ENCODE data around the gene CNTFR.
A peak's percentile ranks its signal among the peaks of the same experiment; 100 is the strongest.

The CNTFR gene

DNA sequence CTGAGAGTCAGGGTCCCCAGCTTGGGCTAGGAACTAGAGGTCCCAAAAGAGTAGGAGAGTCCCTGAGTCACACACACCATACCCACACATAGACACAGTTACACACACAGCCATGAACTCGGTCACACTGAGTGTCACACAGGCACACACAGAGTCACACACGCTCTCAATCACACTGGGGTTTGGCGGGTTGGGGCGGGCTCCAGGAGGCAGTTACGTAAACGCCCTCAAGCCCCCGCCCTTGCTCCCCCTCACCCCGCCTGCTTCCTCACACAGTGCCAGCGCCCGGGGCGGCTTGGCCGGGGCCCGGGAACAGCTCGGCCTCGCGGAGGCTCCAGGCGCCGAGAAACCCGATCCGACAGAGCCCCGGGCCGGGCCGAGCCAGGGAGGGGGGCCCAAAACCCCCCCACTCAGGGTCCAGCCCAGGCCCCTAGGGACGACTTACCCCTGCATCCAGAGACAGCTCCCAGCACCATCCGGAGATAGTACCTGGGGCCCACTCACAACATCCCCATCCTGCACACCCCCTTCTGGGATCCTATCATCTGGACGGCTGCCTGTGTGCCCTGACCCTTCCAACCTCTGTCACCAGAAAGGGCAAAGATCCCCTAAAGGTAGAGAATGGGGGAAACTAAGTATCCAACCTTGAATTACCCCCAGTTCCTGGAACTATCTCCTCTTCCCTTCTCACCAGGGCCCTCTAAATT, 3.5 kb upstream of the CNTFR start:
- Histone ChIP-seq H3K27me3 (replicated peaks) (peaks cover 59% of the 10 kb centered on the region), H3K4me3 (ENCODE audit: low read depth, low read length) (no peak overlapping the region), H3K36me3 (replicated peaks) (no peaks in the 10 kb centered on the region), H3K27ac (no peak overlapping the region)
- TF ChIP-seq CTCF (IDR thresholded peaks at IDR 0.05; ENCODE audit: low read depth, low read length, missing control alignments), result no peak
- in situ Hi-C loops (cut with HindIII; ENCODE audit: low pct_ligation_motif_present, low sequenced_read_pairs), result no loop called here
- DNase-seq, result no peak

GRCh38 chr9:34591917-34592866, 2.7 kb upstream of the CNTFR start:
- Histone ChIP-seq H3K27me3 (replicated peaks) (peaks cover 68% of the 10 kb centered on the region), H3K27ac (no peak overlapping the region), H3K4me3 (ENCODE audit: low read depth, low read length) (no peak overlapping the region), H3K36me3 (replicated peaks) (no peaks in the 10 kb centered on the region)
- no peak for DNase-seq
- in situ Hi-C loops (cut with HindIII; ENCODE audit: low pct_ligation_motif_present, low sequenced_read_pairs), result no loop called here
- no peak for TF ChIP-seq CTCF (IDR thresholded peaks at IDR 0.05; ENCODE audit: low read depth, low read length, missing control alignments)

DNA sequence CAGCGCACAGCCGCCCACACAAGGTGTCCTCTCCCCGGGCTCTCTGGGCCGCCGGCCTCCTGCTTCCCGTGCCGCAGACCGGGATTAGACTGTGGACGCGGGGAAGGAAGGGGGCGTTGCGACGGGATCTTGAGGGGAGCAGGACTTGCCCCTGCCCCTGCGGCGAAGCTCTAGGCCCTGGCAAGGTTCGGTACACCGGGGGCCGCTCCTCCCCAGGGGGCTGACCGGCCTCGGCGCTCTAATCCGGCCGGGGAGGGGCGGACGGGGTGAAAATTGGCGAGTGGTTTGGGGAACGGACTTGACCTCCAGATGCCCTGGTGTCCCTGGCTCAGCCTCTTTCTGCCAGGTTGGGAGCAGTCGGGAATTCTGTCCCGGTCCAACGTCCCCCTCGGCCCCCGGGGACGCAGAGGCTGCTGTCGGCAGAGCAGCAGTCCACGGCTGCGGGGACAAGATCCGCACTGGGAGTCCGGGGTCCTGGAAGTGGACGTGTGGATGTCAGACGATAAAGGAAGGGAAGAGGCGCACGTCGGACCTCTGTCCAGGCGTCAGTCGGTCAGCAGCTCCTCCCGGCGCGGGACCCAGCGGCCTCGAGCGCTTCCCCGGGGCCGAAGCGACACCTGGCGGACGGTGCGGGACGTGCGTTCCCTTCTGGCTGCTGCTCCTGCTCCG, 1.9 kb upstream of the CNTFR start:
- in situ Hi-C loops (cut with HindIII; ENCODE audit: low pct_ligation_motif_present, low sequenced_read_pairs), result no loop called here
- H3K27ac ChIP-seq, result no peak overlapping the region
- peaks cover 76% of the 10 kb centered on the region for H3K27me3 ChIP-seq (replicated peaks)
- H3K4me3 ChIP-seq (ENCODE audit: low read depth, low read length), result no peak overlapping the region
- peak; percentile 86 for TF ChIP-seq CTCF (IDR thresholded peaks at IDR 0.05; ENCODE audit: low read depth, low read length, missing control alignments)
- no peaks in the 10 kb centered on the region for H3K36me3 ChIP-seq (replicated peaks)
- DNase-seq, result peak; percentile 61

GRCh38 chr9:34590381-34591247, 1.1 kb upstream of the CNTFR start:
- DNase-seq, result no peak
- H3K27me3 ChIP-seq (replicated peaks), result peaks cover 84% of the 10 kb centered on the region
- in situ Hi-C loops (cut with HindIII; ENCODE audit: low pct_ligation_motif_present, low sequenced_read_pairs), result no loop called here

More at GRCh38 chr9:34590381-34591247, 1.1 kb upstream of the CNTFR start:
- Histone ChIP-seq H3K4me3 (ENCODE audit: low read depth, low read length) (no peak overlapping the region), H3K27ac (no peak overlapping the region), H3K36me3 (replicated peaks) (no peaks in the 10 kb centered on the region)
- TF ChIP-seq CTCF (IDR thresholded peaks at IDR 0.05; ENCODE audit: low read depth, low read length, missing control alignments), result no peak
